GM12865 (cell line): ENCODE measurements around the gene RGS17.

Experiments used
- DNase-seq: peaks from one replicate; pipeline ENCODE4 v3.0.0; 2010; ENCODE audit warnings: low read depth
- H3K4me3 ChIP-seq: 2 replicates; pipeline ENCODE4 v1.5.1; 2011; ENCODE audit warnings: mild to moderate bottlenecking, low read depth, low read length, control low read depth
- TF ChIP-seq, protein P1 (sequence below): IDR thresholded peaks from 2 replicates; pipeline ENCODE4 v1.5.1; 2011; ENCODE audit warnings: low read length, control low read depth, low read depth, inconsistent platforms; ENCODE audit not compliant: insufficient read depth; ENCODE audit errors: missing control alignments

RGS17 gene

DNA sequence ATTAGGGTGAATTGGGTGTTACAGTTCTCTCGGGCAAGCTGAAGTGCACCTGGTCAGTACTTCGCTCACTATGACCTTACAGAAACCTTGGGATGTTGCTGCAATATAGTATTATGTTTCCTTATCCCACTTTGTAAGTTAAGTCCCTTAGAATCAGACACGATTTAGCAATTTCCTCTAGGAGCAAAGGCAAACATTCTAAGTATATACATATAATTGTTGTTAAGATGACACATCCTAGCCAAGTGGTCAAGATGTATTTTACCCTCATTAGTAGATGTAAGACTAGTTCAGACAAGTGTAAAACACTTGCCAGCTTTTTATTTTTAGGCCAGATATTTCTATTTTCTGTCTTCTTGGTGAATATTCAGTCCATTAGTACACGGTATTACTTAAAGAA is 31.1 kb upstream of the RGS17 start:
- H3K4me3 ChIP-seq, result no peak overlapping the region
- TF ChIP-seq, protein P1, sequence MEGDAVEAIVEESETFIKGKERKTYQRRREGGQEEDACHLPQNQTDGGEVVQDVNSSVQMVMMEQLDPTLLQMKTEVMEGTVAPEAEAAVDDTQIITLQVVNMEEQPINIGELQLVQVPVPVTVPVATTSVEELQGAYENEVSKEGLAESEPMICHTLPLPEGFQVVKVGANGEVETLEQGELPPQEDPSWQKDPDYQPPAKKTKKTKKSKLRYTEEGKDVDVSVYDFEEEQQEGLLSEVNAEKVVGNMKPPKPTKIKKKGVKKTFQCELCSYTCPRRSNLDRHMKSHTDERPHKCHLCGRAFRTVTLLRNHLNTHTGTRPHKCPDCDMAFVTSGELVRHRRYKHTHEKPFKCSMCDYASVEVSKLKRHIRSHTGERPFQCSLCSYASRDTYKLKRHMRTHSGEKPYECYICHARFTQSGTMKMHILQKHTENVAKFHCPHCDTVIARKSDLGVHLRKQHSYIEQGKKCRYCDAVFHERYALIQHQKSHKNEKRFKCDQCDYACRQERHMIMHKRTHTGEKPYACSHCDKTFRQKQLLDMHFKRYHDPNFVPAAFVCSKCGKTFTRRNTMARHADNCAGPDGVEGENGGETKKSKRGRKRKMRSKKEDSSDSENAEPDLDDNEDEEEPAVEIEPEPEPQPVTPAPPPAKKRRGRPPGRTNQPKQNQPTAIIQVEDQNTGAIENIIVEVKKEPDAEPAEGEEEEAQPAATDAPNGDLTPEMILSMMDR, result no peak
- DNase-seq, result no peak

GRCh38 chr6:153160221-153160620 is 29.1 kb upstream of the RGS17 start:
- H3K4me3 ChIP-seq, result no peak overlapping the region
- TF ChIP-seq, protein P1, result no peak
- DNase-seq, result no peak

- H3K4me3 ChIP-seq, result no peak overlapping the region
- TF ChIP-seq, protein P1, result no peak
- no peak for DNase-seq
These were observed 19.8 kb upstream of the RGS17 start for GRCh38 chr6:153150752-153151440.

- TF ChIP-seq, protein P1, result no peak
- H3K4me3 ChIP-seq, result no peak overlapping the region
- no peak for DNase-seq
These were observed 19.3 kb upstream of the RGS17 start for GRCh38 chr6:153150371-153150751.

DNA sequence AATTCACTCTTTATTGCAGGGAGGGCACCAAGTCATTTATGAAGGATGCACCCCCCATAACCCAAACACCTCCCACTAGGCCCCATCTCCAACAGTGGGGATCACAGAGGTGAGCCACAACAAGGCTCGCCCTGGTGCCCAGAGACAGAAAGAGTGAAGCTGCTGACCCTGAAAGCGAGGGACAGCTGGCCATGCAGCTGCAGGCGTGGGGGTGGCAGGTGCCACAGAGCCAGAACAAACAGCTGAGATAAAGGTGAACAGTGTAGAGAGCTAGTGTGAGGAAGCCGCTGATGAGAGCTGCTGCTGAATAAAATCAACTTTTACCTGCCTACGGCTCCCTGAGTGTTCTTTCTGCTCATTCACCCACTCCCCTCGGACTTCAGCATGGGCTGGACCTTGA is 18.8 kb upstream of the RGS17 start:
- TF ChIP-seq, protein P1, result no peak
- no peak for DNase-seq
- no peak overlapping the region for H3K4me3 ChIP-seq

DNA sequence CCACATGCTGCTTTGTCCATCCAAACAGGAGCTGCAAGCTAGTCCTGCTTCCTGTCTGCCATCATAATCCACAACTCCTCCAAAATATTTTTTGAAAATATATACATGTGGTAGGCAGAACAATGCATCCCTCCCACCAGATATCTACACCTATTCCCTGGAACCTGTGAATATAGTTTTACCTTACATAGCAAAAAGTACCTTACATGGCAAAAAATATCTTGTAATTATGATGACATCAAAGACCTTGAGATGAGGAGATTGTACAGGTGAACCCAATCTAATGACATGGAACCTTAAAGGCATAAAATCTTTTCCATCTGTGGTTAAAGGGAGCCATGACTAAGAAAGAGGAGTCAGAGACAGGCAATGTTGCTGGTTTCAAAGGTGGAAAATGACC is 15.3 kb upstream of the RGS17 start:
- TF ChIP-seq, protein P1, result no peak
- no peak overlapping the region for H3K4me3 ChIP-seq
- DNase-seq, result no peak

DNA sequence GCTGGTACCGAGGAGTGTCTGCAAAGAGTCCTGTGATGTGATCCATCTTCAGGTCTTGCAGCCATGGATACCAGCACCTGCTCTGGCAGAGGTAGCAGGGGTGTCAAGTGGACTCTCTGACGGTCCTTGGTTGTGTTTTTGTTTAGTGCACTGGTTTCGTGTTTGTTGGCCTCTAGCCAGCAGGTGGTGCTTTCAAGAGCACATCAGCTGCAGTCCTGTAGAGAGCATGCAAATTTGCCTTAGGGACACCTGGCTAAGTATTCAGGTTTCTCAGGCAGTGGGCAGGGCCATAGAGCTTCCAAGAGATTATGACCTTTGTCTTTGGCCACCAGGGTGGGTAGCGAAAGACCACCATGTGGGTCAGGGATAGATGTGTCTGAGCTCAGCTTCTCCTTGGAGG is 14.5 kb upstream of the RGS17 start:
- no peak overlapping the region for H3K4me3 ChIP-seq
- TF ChIP-seq, protein P1, result no peak
- DNase-seq, result peak; percentile 10
